ENCODE measurements around the gene ZNF322. TPM values are rescaled to one million over a fixed set of nuclear protein-coding genes. Genes with fewer than 3 reads are reported as not detected.

Gene ZNF322
- total RNA-seq, 1 donor from 2014 or later = 35.0 TPM

DNA sequence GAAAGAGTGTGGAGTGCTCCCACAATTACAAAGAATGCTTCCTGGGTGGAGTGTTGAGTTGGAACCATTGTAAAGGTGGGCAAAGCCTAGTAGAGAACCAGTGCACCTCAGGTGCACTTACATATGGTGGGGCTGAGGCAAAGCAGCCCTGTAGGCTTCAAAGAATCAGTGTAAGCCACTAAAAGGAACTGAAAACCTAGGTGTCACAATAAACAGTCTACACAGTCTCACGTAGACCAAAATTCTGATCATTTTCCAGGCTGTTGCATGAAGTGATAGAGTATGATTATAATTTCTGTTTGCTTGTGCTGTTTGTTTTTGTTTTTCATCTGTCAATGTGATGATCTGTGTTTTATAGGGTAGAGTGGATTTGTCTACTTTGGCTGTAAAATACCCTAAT lies 60.0 kb downstream of the ZNF322 start:
- no peak for DNase-seq (ENCODE audit: low spot score)
- Mint-ChIP-seq H3K9me3 (ENCODE audit: unreplicated experiment) (no peaks in the 10 kb centered on the region), H3K27ac (ENCODE audit: unreplicated experiment) (no peak overlapping the region), H3K36me3 (ENCODE audit: low read depth, unreplicated experiment) (peaks cover 10% of the 10 kb centered on the region), H3K4me3 (ENCODE audit: unreplicated experiment) (no peak overlapping the region), H3K27me3 (ENCODE audit: unreplicated experiment) (no peaks in the 10 kb centered on the region), H3K4me1 (ENCODE audit: unreplicated experiment) (no peaks in the 10 kb centered on the region)
- TF ChIP-seq, protein P1, sequence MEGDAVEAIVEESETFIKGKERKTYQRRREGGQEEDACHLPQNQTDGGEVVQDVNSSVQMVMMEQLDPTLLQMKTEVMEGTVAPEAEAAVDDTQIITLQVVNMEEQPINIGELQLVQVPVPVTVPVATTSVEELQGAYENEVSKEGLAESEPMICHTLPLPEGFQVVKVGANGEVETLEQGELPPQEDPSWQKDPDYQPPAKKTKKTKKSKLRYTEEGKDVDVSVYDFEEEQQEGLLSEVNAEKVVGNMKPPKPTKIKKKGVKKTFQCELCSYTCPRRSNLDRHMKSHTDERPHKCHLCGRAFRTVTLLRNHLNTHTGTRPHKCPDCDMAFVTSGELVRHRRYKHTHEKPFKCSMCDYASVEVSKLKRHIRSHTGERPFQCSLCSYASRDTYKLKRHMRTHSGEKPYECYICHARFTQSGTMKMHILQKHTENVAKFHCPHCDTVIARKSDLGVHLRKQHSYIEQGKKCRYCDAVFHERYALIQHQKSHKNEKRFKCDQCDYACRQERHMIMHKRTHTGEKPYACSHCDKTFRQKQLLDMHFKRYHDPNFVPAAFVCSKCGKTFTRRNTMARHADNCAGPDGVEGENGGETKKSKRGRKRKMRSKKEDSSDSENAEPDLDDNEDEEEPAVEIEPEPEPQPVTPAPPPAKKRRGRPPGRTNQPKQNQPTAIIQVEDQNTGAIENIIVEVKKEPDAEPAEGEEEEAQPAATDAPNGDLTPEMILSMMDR (IDR thresholded peaks at IDR 0.05; ENCODE audit: unreplicated experiment) = no peak

DNA sequence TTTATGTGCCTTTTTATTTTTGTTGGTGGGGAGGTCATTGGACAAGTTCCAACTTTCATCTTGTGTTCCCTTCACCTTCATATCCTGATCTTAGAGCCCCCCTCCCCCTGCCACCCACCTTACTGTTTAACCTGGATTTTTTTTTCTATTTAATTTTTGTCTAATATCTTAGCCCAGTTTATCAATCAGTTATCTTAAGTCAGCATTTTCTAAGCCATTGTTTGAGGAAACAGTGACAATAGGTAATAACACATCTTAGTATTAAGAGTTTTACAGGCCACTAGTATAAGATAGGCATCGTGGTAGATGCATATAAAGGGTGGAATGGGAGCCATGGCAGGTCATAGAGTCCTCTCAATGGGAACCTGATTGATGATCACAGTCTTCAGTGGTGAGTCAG lies 60.4 kb downstream of the ZNF322 start:
- Mint-ChIP-seq H3K9me3 (ENCODE audit: unreplicated experiment) (no peaks in the 10 kb centered on the region), H3K4me3 (ENCODE audit: unreplicated experiment) (no peak overlapping the region), H3K27ac (ENCODE audit: unreplicated experiment) (no peak overlapping the region), H3K27me3 (ENCODE audit: unreplicated experiment) (no peaks in the 10 kb centered on the region), H3K4me1 (ENCODE audit: unreplicated experiment) (peaks cover 2% of the 10 kb centered on the region), H3K36me3 (ENCODE audit: low read depth, unreplicated experiment) (peaks cover 10% of the 10 kb centered on the region)
- DNase-seq (ENCODE audit: low spot score) = no peak
- TF ChIP-seq, protein P1 (IDR thresholded peaks at IDR 0.05; ENCODE audit: unreplicated experiment) = no peak

DNA sequence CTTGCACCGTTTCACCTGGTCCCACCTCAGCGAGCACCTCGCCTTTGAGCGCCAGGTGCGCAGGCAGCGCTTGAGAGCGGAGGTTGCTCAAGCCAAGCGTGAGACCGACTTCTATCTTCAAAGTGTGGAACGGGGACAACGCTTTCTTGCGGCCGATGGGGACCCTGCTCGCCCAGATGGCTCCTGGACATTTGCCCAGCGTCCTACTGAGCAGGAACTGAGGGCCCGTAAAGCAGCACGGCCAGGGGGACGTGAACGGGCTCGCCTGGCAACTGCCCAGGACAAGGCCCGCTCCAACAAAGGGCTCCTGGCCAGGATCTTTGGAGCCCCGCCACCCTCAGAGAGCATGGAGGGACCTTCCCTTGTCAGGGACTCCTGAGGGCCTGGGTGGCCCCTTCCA lies 61.3 kb downstream of the ZNF322 start:
- H3K4me1 Mint-ChIP-seq (ENCODE audit: unreplicated experiment) = peaks cover 5% of the 10 kb centered on the region
- H3K27ac Mint-ChIP-seq (ENCODE audit: unreplicated experiment) = peak overlapping the region; percentile 87
- H3K9me3 Mint-ChIP-seq (ENCODE audit: unreplicated experiment) = no peaks in the 10 kb centered on the region
- TF ChIP-seq, protein P1 (IDR thresholded peaks at IDR 0.05; ENCODE audit: unreplicated experiment) = no peak
- H3K27me3 Mint-ChIP-seq (ENCODE audit: unreplicated experiment) = no peaks in the 10 kb centered on the region
- H3K4me3 Mint-ChIP-seq (ENCODE audit: unreplicated experiment) = no peak overlapping the region
- peaks cover 10% of the 10 kb centered on the region for H3K36me3 Mint-ChIP-seq (ENCODE audit: low read depth, unreplicated experiment)
- DNase-seq (ENCODE audit: low spot score) = no peak

DNA sequence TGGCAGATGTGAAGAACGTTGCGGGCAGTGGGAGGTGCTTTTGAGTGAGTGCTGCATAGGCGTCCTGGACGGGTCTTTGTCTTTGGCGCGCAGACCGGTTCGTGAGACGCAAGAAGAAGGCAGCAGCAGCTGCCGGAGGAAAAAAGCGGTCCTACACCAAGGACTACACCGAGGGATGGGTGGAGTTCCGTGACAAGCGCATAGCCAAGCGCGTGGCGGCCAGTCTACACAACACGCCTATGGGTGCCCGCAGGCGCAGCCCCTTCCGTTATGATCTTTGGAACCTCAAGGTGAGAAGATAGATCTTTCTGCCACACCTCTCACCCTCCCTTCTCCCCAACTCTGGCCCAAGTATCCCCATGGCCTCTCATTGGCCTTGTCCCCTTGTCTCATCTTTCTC lies 61.7 kb downstream of the ZNF322 start:
- peak overlapping the region; percentile 87 for H3K27ac Mint-ChIP-seq (ENCODE audit: unreplicated experiment)
- DNase-seq (ENCODE audit: low spot score) = no peak
- H3K4me1 Mint-ChIP-seq (ENCODE audit: unreplicated experiment) = peaks cover 5% of the 10 kb centered on the region
- H3K36me3 Mint-ChIP-seq (ENCODE audit: low read depth, unreplicated experiment) = peaks cover 10% of the 10 kb centered on the region
- TF ChIP-seq, protein P1 (IDR thresholded peaks at IDR 0.05; ENCODE audit: unreplicated experiment) = no peak
- no peak overlapping the region for H3K4me3 Mint-ChIP-seq (ENCODE audit: unreplicated experiment)
- H3K27me3 Mint-ChIP-seq (ENCODE audit: unreplicated experiment) = no peaks in the 10 kb centered on the region
- no peaks in the 10 kb centered on the region for H3K9me3 Mint-ChIP-seq (ENCODE audit: unreplicated experiment)

DNA sequence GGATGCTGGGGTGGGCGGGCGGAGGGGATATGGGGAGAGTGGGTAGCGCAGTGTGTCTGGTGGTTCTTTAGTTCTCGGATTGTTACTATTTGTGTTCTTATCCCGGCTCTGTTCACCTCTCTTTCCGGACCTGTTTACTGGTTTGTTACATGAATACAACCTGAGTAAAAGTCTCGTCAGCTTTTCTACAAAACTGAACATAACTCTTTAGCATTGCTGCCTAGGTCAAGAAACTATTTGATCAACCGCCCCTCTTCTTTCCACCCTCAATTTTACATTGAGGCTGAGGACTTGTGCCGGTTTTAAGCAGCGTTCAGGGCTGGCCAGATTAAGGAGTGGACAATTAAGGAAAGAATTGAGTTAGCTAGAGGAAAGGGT lies 62.2 kb downstream of the ZNF322 start:
- no peak for DNase-seq (ENCODE audit: low spot score)
- TF ChIP-seq, protein P1 (IDR thresholded peaks at IDR 0.05; ENCODE audit: unreplicated experiment) = no peak
- Mint-ChIP-seq H3K9me3 (ENCODE audit: unreplicated experiment) (no peaks in the 10 kb centered on the region), H3K4me3 (ENCODE audit: unreplicated experiment) (no peak overlapping the region), H3K27ac (ENCODE audit: unreplicated experiment) (no peak overlapping the region), H3K36me3 (ENCODE audit: low read depth, unreplicated experiment) (peaks cover 10% of the 10 kb centered on the region), H3K4me1 (ENCODE audit: unreplicated experiment) (peaks cover 5% of the 10 kb centered on the region), H3K27me3 (ENCODE audit: unreplicated experiment) (no peaks in the 10 kb centered on the region)
